Lower leg skin (tissue), 3 donors: ENCODE results near the gene PPCS.

Experiments used
- CTCF ChIP-seq, 3 donors: fragments of 450-650 bp; IDR thresholded peaks; one replicate each; pipeline ENCODE4 v1.5.1; 2016; ENCODE audit warnings: antibody characterized with exemption in 3 of 3, mild to moderate bottlenecking in 3 of 3, moderate library complexity in 2 of 3
- POLR2A ChIP-seq, 2 donors: fragments of 450-650 bp; IDR thresholded peaks; one replicate each; pipeline ENCODE4 v1.6.1; 2016 to 2017; ENCODE audit warnings: antibody characterized with exemption in 2 of 2, mild to moderate bottlenecking in 1 of 2, moderate library complexity in 1 of 2

- TF ChIP-seq CTCF (IDR thresholded peaks at IDR 0.05) (no peak), POLR2A (IDR thresholded peaks at IDR 0.05) (no peak)
Measured at GRCh38 chr1:42480921-42481320, 24.6 kb downstream of the PPCS start.
